Natural killer cell (primary cell): Measurements from ENCODE around the gene CASP12. TPM values are rescaled to one million over a fixed set of nuclear protein-coding genes. Genes with fewer than 3 reads are reported as not detected.

Experiments used
- ATAC-seq, 3 donors: fragments of 150-1000 bp in 2 of 3; fragments of 200-7000 bp in 1 of 3; cut with Tn5 transposase; 1 replicate in 1 of 3; 2 replicates in 2 of 3; pipeline ENCODE4 v1.10.0; 2021; ENCODE audit warnings: mild to moderate bottlenecking in 2 of 3, moderate library complexity in 2 of 3
- DNase-seq, 2 donors: peaks; one replicate each; pipeline versions ENCODE4 v3.0.0 to v3.0.0-alpha.2; 2013 to 2021; ENCODE audit warnings: mixed read lengths in 1 of 2
- H3K27ac ChIP-seq: one replicate; pipeline ENCODE4 v1.5.1; 2013; ENCODE audit warnings: mild to moderate bottlenecking, low read length
- H3K27me3 ChIP-seq: one replicate; pipeline ENCODE4 v1.6.1; 2013; ENCODE audit warnings: low read length; ENCODE audit not compliant: control insufficient read depth, insufficient read depth
- H3K36me3 ChIP-seq: one replicate; pipeline ENCODE4 v1.6.1; 2013; ENCODE audit warnings: low read length; ENCODE audit not compliant: control insufficient read depth, insufficient read depth
- H3K4me1 ChIP-seq: one replicate; pipeline ENCODE4 v1.6.1; 2013; ENCODE audit warnings: low read length; ENCODE audit not compliant: control insufficient read depth, insufficient read depth
- H3K4me3 ChIP-seq: one replicate; pipeline ENCODE4 v1.5.1; 2013; ENCODE audit warnings: low read length
- H3K9me3 ChIP-seq: one replicate; pipeline ENCODE4 v1.6.1; 2013; ENCODE audit warnings: low read length; ENCODE audit not compliant: control insufficient read depth, insufficient read depth
- H3K27ac Mint-ChIP-seq, 2 donors: one replicate each; pipeline ENCODE4 v1.8.0; 2022; ENCODE audit warnings: mild to moderate bottlenecking in 2 of 2, mixed read lengths in 2 of 2, moderate library complexity in 1 of 2
- H3K27me3 Mint-ChIP-seq, 2 donors: one replicate each; pipeline ENCODE4 v1.8.0; 2022; ENCODE audit warnings: low read depth in 2 of 2, mixed read lengths in 2 of 2
- H3K36me3 Mint-ChIP-seq: one replicate; pipeline ENCODE4 v1.8.0; 2022; ENCODE audit warnings: mixed read lengths
- H3K4me1 Mint-ChIP-seq, 2 donors: one replicate each; pipeline ENCODE4 v1.8.0; 2022; ENCODE audit warnings: mixed read lengths in 2 of 2
- H3K4me3 Mint-ChIP-seq: one replicate; pipeline ENCODE4 v1.8.0; 2022; ENCODE audit warnings: mild to moderate bottlenecking, moderate library complexity, mixed read lengths
- H3K9me3 Mint-ChIP-seq, 2 donors: one replicate each; pipeline ENCODE4 v1.8.0; 2022; ENCODE audit warnings: mixed read lengths in 2 of 2
- WGBS: methylation state at CpG from one replicate; pipeline ENCODE4 v1.1.7; 2013; ENCODE audit warnings: missing lambda C conversion rate; ENCODE audit not compliant: insufficient coverage; 5-methylcytosine and 5-hydroxymethylcytosine counted together
- intact Hi-C: fragments of 100-400 bp; cut with micrococcal nuclease; formaldehyde crosslinking; loops from one replicate; pipeline ENCODE4 v1.14.2; 2022
- total RNA-seq, 4 donors: library from RNA; stranded (reverse); fragments of 120-200 nt in 1 of 4; gene quantifications; one replicate each; pipeline versions ENCODE4 v1.2.3 to v1.2.4, GENCODE V29; 2013 to 2022
- TF ChIP-seq, protein P1 (sequence below): fragments of 200-600 bp; IDR thresholded peaks from one replicate; pipeline ENCODE4 v1.8.0; 2022; ENCODE audit warnings: antibody characterized with exemption

CASP12 gene
- total RNA-seq, 3 donors from 2014 or later (not counting 1 experiment from before 2014, with no cell fraction given), result not detected

DNA sequence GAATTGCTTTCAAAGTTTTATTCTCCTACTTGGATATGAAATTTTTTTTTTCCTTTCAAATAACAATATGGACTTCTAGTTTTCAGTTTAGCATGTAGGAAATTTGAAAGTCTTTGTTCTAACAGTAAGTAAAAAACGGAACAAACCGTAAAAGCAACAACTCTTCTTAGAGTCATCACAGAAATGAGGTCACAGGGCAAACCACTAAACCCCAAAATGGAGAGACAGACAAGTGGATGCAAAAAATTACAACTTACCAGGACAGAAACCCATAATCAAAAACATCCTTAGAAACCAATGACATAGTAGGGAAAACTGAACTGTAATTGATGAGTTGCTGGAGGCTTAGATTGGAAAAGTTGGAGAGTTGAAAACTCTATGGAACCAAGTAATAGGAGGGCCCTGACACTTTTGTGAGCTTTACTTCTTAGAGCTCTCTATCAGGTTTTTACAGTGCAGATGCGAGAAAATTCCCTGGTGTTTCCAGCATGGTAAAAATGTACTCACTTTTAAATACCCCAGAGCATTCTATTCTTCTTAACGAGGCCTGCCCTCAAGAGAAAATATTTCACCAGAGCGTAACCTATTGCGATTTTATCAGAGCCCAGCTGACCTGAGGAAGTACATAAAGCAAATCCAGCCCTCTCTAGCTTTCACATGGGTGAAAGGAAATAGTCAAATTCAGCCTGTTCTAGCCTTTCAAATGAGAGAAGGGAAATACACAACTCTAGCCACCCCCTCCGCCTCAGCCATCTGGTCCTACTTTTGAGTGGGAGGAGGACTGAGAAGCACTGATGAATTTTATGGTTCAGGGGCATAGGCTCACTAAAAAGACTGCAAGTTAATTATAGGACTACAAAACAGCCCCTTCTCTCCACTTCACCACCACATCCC, 39.1 kb downstream of the CASP12 start:
- DNase-seq, result peak in 1 of 2 donors; percentile 32
- WGBS, result 44% methylated on average over 5 of the region's 7 CpGs
- Histone ChIP-seq H3K4me3 (no peak overlapping the region), H3K4me1 (peaks cover 3% of the 10 kb centered on the region), H3K9me3 (no peaks in the 10 kb centered on the region), H3K27me3 (no peaks in the 10 kb centered on the region), H3K36me3 (no peaks in the 10 kb centered on the region), H3K27ac (peak overlapping the region; percentile 71)
- Mint-ChIP-seq H3K4me1 (peaks cover 21% of the 10 kb centered on the region in 2 donors), H3K9me3 (no peaks in the 10 kb centered on the region), H3K4me3 (peak overlapping the region; percentile 32), H3K36me3 (no peaks in the 10 kb centered on the region), H3K27ac (peak overlapping the region; percentile 74 to 84), H3K27me3 (no peaks in the 10 kb centered on the region)
- peak in 2 of 3 donors; percentile 38 to 42 for ATAC-seq
- intact Hi-C loops, result no loop called here
- TF ChIP-seq, protein P1, sequence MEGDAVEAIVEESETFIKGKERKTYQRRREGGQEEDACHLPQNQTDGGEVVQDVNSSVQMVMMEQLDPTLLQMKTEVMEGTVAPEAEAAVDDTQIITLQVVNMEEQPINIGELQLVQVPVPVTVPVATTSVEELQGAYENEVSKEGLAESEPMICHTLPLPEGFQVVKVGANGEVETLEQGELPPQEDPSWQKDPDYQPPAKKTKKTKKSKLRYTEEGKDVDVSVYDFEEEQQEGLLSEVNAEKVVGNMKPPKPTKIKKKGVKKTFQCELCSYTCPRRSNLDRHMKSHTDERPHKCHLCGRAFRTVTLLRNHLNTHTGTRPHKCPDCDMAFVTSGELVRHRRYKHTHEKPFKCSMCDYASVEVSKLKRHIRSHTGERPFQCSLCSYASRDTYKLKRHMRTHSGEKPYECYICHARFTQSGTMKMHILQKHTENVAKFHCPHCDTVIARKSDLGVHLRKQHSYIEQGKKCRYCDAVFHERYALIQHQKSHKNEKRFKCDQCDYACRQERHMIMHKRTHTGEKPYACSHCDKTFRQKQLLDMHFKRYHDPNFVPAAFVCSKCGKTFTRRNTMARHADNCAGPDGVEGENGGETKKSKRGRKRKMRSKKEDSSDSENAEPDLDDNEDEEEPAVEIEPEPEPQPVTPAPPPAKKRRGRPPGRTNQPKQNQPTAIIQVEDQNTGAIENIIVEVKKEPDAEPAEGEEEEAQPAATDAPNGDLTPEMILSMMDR, result no peak

DNA sequence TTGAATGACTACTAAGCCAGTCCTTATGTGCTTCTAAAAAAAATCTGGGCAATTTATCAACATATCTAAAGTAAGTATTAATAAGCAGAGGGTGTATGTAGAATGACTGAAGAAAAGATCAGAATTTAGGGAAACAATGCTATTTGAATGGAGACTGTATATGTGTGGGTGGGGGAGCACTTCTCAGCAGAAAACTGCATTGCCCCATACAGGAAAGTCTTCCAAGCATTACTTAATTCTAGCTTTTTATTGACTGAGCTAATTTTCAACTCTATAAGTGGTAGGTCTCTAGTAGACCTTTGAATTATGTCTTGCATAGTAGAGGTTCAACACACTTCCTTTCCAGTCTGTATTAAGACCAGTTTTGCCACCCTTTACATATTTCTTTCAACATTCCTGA, 41.7 kb downstream of the CASP12 start:
- no peak overlapping the region for H3K27ac Mint-ChIP-seq
- intact Hi-C loops, result no loop called here

DNA sequence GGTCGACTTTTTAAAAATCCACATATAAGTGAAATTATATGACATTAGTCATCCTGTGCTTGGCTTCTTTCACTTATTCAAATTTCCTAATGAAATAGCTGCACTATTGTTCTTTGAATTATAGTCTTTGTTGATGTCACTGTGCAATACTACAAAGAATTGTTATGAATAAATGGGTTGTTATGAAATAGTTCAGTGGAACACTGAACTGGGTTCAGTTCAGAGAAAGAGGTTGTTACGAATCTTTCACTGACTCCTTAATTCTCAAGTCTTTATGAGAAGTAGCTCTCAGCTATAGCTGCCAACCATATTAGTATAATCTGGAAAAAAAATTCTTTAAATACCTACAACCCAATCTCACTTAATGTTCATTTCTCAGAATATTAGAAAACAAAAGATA, 42.3 kb downstream of the CASP12 start:
- DNase-seq (no peak), ATAC-seq (no peak)
- Histone ChIP-seq H3K27me3 (no peaks in the 10 kb centered on the region), H3K4me1 (peaks cover 3% of the 10 kb centered on the region), H3K36me3 (no peaks in the 10 kb centered on the region), H3K9me3 (no peaks in the 10 kb centered on the region), H3K27ac (no peak overlapping the region), H3K4me3 (no peak overlapping the region)
- TF ChIP-seq, protein P1, result no peak
- intact Hi-C loops, result no loop called here
- H3K4me1 Mint-ChIP-seq, result peaks cover 21% of the 10 kb centered on the region in 2 donors
- 100% methylated on average over 1 of the region's 2 CpGs for WGBS
- no peaks in the 10 kb centered on the region for H3K27me3 Mint-ChIP-seq
- H3K9me3 Mint-ChIP-seq, result no peaks in the 10 kb centered on the region
- no peak overlapping the region for H3K4me3 Mint-ChIP-seq
- no peaks in the 10 kb centered on the region for H3K36me3 Mint-ChIP-seq
- no peak overlapping the region for H3K27ac Mint-ChIP-seq

More for the DNA sequence above, 41.7 kb downstream of the CASP12 start:
- no peaks in the 10 kb centered on the region for H3K9me3 ChIP-seq
- no peak for DNase-seq
- H3K4me3 ChIP-seq, result no peak overlapping the region
- H3K36me3 Mint-ChIP-seq, result no peaks in the 10 kb centered on the region
- H3K36me3 ChIP-seq, result no peaks in the 10 kb centered on the region
- H3K4me1 ChIP-seq, result peaks cover 3% of the 10 kb centered on the region
- H3K27me3 ChIP-seq, result no peaks in the 10 kb centered on the region
- no peak overlapping the region for H3K4me3 Mint-ChIP-seq
- no peaks in the 10 kb centered on the region for H3K9me3 Mint-ChIP-seq
- TF ChIP-seq, protein P1, result no peak
- no peak for ATAC-seq
- no peak overlapping the region for H3K27ac ChIP-seq
- peaks cover 21% of the 10 kb centered on the region in 2 donors for H3K4me1 Mint-ChIP-seq
- no peaks in the 10 kb centered on the region for H3K27me3 Mint-ChIP-seq
